HG03139 (cell line): ENCODE data around the gene CDK5RAP3.
"Not testable (repeated sequence)": the region's sequence is repeated elsewhere in the genome, so short reads cannot be mapped to it uniquely, and the experiment has no call there.

Experiments
- ATAC-seq: cut with Tn5 transposase; IDR thresholded peaks from one replicate; pipeline ENCODE4 v1.9.1; 2021; ENCODE audit not compliant: unreplicated experiment

Gene CDK5RAP3

GRCh38 chr17:47996201-47996600, 25.3 kb downstream of the CDK5RAP3 start:
- no peak for ATAC-seq

DNA sequence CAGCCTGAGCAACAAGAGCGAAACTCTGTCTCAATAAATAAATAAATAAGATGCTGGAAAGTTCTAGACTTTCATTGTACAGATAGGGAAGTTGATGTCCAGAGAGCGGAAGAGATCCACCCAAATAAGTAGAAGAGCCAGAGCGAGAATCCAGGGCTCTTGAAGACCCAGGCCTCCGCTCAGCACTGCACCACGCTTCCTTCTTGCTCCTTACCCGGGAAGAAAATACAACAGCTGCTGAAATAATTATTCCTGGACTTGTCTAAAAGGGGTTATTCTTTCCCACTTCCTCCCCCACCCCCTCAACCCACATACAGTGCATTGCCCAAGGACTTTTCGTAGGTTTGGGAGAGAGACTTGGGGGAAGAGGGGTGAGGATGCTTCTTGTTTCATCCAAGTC, 26.7 kb downstream of the CDK5RAP3 start:
- no peak for ATAC-seq

GRCh38 chr17:47998044-47998443, 27.1 kb downstream of the CDK5RAP3 start:
- ATAC-seq = no peak

- no peak for ATAC-seq
Observed at GRCh38 chr17:47999582-47999981, 28.7 kb downstream of the CDK5RAP3 start.

- ATAC-seq = no peak
Observed at GRCh38 chr17:48001197-48001596, 30.3 kb downstream of the CDK5RAP3 start.

DNA sequence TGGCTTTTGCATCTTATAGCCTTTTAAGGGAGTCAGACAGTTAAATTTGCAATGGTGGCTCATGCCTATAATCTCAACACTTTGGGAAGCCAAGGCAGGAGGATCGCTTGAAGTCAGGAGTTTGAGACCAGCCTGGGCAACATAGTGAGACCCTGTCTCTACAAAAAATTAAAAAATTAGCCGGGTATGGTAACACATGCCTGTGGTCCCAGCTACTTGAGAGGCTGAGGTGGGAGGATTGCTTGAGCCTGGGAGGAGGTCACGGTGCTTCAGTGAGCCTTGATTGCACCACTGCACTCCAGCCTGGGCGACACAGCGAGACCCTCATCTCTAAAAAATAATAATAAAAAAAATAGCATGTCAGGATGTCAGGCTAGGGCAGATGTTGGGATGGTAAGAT, 30.7 kb downstream of the CDK5RAP3 start:
- not testable (repeated sequence) for ATAC-seq

- no peak for ATAC-seq
Observed at GRCh38 chr17:48002266-48002915, 31.5 kb downstream of the CDK5RAP3 start.

DNA sequence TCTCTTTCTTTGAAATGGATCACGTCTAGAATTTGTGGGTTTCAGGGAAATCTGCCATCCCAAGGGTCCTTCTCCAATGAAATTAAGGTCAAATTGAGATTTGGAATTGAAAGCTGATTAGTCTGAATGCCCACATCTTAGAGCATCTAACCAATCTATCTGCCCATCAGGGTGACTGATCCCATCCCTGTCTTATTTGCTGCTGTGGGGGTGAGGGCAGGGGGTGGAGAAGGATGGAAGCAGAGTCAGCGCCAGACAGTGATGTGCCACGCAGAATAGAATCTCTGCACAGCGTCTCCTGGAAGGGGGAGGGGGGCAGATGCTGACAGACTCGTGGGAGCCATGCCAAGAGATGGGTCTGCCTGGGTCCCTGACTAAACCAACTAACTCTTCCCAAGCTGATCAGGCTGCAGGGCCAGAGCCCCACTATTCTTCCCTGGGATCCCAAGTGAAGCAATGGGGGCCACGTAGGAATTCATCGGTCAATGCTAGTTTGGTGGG, 32.1 kb downstream of the CDK5RAP3 start:
- no peak for ATAC-seq

DNA sequence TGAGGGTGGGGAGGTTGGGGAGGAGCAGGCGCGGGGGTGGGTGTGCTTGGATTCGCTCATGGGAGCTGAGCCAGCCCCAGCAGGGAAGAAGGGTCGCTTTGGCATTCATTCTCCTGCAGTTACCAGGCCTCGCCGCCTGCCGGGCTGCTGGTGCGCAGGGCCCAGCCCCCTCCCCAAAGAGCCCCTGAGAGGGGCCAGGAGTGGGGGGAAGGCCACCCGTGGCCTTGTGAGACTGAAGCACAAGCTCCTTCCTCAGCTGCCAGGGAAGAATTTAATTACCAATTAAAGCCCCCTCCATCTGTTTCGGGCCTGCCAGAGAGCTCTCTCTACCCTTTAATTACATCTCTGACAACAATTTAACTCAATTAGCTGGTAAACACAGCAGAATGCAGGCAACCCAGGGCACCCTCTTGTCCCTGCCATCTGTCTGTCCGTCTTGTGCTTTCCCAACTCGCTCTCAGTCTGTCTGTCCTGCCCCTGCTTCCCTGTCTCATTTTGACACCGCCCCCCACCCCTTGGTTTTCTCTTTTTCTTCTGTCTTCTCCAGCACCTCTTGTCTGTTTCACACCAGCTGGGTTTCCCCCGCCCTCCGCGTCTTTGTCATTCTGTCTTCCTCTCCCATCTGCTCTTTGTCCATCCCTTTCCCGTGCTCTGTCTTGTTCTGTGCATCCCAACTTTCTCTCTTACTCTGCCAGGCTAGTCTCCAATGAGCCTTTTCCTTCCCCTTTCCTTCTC, 32.7 kb downstream of the CDK5RAP3 start:
- ATAC-seq = no peak

GRCh38 chr17:48004983-48005382, 34.1 kb downstream of the CDK5RAP3 start:
- ATAC-seq = no peak

- no peak for ATAC-seq
Observed at GRCh38 chr17:48006936-48007709, 36.2 kb downstream of the CDK5RAP3 start.

DNA sequence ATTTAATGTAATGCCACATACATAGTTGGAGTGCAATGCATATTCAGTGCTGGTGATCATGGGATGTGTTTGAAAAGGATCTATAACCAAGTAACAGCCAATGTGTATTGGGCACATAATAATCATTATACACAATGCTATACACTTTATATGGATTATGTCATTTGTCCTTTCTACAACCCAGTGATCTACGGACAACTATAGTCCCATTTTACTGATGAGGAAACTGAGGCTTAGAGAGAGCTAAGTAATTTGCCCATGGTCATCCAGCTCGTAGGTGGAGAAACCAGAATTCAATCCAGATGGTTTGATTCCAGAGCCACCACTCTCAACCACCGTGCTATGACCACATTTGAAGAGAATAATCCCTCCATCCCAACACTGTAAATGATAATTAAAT, 39.3 kb downstream of the CDK5RAP3 start:
- no peak for ATAC-seq

GRCh38 chr17:48011405-48012150, 40.7 kb downstream of the CDK5RAP3 start:
- ATAC-seq = no peak

DNA sequence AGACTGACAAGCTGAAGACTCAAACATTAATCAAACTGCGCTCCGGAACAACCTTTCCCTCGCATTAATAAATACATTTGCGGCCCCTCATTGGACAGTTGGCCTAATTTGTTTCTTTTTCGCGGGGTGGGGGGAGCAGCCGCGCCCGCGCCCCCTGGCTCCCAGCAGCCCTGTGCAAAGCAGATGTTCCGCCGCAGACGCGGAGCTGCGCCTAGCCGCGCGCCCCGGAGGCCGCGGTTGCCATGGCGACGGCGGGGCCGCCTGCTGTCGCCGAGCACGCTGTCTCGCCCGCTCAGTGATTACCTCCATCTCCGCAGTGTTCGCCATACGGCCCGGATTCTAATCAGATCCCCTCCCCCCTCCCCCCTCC, 41.2 kb downstream of the CDK5RAP3 start:
- no peak for ATAC-seq

DNA sequence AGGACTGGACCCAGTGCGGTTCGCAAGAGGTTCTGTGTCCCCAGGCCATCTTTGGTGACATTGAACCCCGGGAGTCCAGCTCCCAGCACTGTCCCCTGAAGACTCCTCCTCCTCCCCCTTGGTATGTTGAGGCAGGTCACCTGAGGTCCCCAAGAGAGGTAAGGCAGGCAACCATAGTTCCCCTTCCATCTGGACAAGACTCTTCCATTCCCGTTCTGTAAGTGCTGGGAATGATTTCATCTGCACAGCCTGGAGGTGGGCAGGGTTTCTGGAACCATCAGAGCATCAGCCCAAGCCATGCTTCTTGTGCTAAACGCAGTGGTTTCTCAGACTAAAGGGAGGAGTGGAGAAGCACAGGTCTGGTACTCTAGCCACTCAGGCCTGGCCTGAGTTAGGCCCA, 41.7 kb downstream of the CDK5RAP3 start:
- no peak for ATAC-seq

GRCh38 chr17:48013876-48014594, 43.1 kb downstream of the CDK5RAP3 start:
- ATAC-seq = no peak

- no peak for ATAC-seq
Observed at GRCh38 chr17:48014595-48015111, 43.7 kb downstream of the CDK5RAP3 start.

- no peak for ATAC-seq
Observed at GRCh38 chr17:48016112-48016511, 45.2 kb downstream of the CDK5RAP3 start.

- not testable (repeated sequence) for ATAC-seq
Observed at GRCh38 chr17:48017817-48018158, 46.9 kb downstream of the CDK5RAP3 start.

GRCh38 chr17:48021934-48022333, 51.0 kb downstream of the CDK5RAP3 start:
- ATAC-seq = no peak
